ENCODE data around the gene ABLIM3. TPM values are rescaled to one million over a fixed set of nuclear protein-coding genes. Genes with fewer than 3 reads are reported as not detected.

ABLIM3 gene
- polyA plus RNA-seq, 3 donors from 2014 or later: 0.21 to 0.30 TPM; not detected in 1

- no peak for DNase-seq
- Mint-ChIP-seq H3K36me3 (no peaks in the 10 kb centered on the region), H3K4me1 (no peaks in the 10 kb centered on the region), H3K27me3 (ENCODE audit: low read depth in 3 of 3) (peaks cover 3 to 10% (median 7%) of the 10 kb centered on the region in 3 donors), H3K27ac (no peak overlapping the region), H3K4me3 (no peak overlapping the region), H3K9me3 (no peaks in the 10 kb centered on the region)
These were observed 136.5 kb downstream of the ABLIM3 start for GRCh38 chr5:149277801-149278200.

DNA sequence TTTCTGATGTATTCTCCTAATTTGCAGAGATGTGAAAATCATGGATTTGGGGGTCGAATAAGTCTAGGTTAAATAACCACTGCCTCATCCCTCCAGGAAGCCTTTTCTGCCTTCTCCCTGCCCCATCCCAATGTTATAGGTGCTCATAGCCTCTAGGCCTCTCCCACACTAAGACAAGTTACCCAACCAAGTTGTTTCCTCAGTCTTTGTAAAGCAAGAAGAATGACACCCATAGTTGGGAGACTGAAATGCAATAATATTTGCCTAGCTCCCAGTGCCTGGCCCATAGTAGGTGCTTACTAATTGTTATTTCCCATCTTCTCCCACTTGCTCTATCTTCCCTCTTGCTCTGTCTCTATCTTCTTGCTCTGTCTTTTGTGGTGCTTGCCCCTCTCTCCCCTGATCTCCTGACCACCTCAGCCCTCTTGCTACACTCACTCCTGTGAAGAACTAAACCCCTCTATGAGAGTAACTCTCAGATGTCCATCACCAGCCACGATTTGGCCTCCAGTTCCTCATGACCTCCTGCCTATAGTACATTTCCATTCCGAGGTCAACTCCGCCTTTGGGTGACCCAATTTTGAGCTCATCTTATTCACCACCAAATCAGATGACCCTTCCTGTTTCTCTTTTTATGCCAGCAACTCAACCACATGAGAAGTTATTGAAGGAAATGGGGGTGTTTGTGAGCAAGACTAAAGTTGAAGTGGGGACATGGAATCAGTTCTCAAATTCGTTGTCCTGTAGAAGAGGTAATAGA is 137.3 kb downstream of the ABLIM3 start:
- Mint-ChIP-seq H3K27me3 (ENCODE audit: low read depth in 3 of 3) (peaks cover 0 to 7% (median 5%) of the 10 kb centered on the region in 3 donors), H3K4me3 (no peak overlapping the region), H3K27ac (no peak overlapping the region), H3K4me1 (no peaks in the 10 kb centered on the region), H3K36me3 (no peaks in the 10 kb centered on the region), H3K9me3 (no peaks in the 10 kb centered on the region)
- no peak for DNase-seq

DNA sequence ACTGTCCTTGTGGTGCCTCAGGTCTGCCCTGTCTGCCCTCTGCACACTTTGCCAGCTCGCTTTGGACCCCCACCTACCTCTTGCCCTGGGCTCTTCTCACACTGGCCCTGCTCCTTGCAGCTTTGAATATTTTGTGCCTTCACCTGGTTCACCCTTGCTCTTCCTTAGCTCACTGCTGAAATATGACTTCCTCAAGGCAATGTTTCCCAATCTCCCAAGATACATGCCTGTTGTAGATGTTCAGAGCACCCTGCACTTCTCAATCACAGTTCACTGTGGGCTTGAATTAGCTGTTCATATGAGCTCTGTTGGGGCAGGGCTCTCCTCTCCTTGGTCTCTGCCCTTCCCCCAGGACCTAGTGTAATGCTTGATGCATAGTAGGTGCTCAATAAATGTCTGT is 138.4 kb downstream of the ABLIM3 start:
- H3K9me3 Mint-ChIP-seq: no peaks in the 10 kb centered on the region
- H3K27ac Mint-ChIP-seq: no peak overlapping the region
- H3K36me3 Mint-ChIP-seq: no peaks in the 10 kb centered on the region
- no peak for DNase-seq
- H3K4me1 Mint-ChIP-seq: no peaks in the 10 kb centered on the region
- H3K27me3 Mint-ChIP-seq (ENCODE audit: low read depth in 3 of 3): peaks cover 0 to 7% (median 0%) of the 10 kb centered on the region in 3 donors
- H3K4me3 Mint-ChIP-seq: no peak overlapping the region

DNA sequence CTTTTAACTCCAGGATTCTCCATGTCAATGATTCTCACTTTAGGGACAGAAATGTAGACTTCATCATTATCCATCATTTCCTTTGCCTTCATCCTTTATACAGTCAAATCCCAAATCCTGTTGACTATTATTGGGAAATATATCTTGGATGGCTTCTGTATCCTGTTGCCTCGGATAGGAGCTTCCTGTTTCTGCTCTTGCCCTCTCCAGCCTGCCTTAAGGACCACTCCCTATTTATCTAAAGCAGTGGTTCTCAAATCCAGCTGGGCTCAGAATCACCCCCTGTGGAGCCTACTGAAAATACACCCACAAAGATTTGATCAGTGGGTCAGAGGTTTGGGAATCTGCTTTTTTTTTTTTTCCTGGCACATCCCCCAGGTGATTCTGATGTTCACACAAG is 138.8 kb downstream of the ABLIM3 start:
- no peak overlapping the region for H3K4me3 Mint-ChIP-seq
- no peak for DNase-seq
- no peaks in the 10 kb centered on the region for H3K36me3 Mint-ChIP-seq
- H3K4me1 Mint-ChIP-seq: no peaks in the 10 kb centered on the region
- no peaks in the 10 kb centered on the region for H3K9me3 Mint-ChIP-seq
- H3K27ac Mint-ChIP-seq: no peak overlapping the region
- peaks cover 0 to 7% (median 0%) of the 10 kb centered on the region in 3 donors for H3K27me3 Mint-ChIP-seq (ENCODE audit: low read depth in 3 of 3)

DNA sequence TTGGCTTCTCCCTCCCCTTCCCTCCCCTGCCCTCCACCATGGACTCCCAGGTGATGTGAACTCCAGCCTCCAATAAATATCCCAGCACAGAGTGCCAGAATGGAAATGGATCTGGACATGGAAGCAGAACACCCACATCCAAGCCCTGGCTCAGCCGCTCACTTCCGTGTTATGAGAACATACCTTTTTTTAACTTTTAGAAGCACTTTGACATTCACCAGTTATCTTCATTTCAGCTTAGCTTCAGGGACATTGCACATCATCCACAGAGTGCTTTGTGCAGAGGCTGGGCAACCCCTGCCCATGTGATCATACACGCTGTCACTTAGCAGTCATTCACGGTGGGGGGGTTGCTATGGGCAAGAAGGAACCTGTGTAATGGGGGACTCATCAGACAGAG is 139.5 kb downstream of the ABLIM3 start:
- Mint-ChIP-seq H3K4me3 (no peak overlapping the region), H3K4me1 (no peaks in the 10 kb centered on the region), H3K9me3 (no peaks in the 10 kb centered on the region), H3K27ac (no peak overlapping the region), H3K27me3 (ENCODE audit: low read depth in 3 of 3) (peaks cover 0 to 7% (median 0%) of the 10 kb centered on the region in 3 donors), H3K36me3 (no peaks in the 10 kb centered on the region)
- DNase-seq: no peak

DNA sequence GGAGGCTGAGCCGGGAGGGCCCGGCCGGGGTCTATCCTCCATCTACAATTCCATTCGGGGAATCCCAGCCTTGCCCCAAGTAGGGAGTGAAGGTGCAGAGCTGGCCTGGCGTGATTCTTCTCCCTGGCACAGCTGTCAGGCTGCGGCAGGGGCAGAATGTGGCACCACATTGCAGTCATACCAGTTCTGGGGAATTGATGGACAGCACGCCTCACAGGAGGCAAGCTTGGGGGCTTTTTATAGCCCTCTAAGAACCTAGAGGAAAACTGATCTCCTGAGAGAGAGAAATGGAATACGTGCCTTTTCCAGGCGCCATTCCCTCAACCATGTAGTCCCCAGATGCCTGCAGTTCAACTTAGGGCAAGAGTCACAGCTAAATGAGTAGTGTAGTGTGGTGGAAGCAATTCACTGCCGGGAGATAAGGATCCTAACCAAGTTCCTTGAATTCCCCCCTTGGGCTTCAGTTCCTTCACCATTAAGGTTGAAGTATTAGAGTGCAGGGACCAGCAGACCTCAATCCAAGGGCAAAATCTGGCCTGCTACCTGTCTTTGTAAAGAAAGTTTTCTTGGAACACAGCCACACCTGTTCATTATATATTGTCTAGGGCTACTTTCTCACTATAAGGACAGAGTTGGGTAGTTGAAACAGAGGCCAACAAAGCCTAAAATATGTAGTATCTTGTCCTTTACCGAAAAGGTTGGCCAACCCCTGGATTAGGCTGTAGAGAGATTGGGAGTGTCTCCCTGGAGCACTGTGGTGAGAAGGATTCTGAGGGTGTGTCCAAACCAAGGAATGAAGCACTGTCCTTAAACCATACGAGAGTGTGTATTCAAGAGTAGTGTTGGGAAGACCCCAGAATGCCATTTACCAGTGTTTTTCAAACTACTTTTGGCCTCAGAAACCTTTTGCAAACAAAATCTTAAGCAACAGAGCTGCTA is 141.0 kb downstream of the ABLIM3 start:
- H3K27me3 Mint-ChIP-seq (ENCODE audit: low read depth in 3 of 3): peaks cover 0 to 7% (median 0%) of the 10 kb centered on the region in 3 donors
- no peak for DNase-seq
- no peaks in the 10 kb centered on the region for H3K9me3 Mint-ChIP-seq
- no peaks in the 10 kb centered on the region for H3K36me3 Mint-ChIP-seq
- no peaks in the 10 kb centered on the region for H3K4me1 Mint-ChIP-seq
- H3K4me3 Mint-ChIP-seq: no peak overlapping the region
- no peak overlapping the region for H3K27ac Mint-ChIP-seq

- H3K27me3 Mint-ChIP-seq (ENCODE audit: low read depth in 3 of 3): peaks cover 0 to 6% (median 0%) of the 10 kb centered on the region in 3 donors
- H3K36me3 Mint-ChIP-seq: no peaks in the 10 kb centered on the region
- H3K4me3 Mint-ChIP-seq: no peak overlapping the region
- no peak overlapping the region for H3K27ac Mint-ChIP-seq
- no peaks in the 10 kb centered on the region for H3K4me1 Mint-ChIP-seq
- no peaks in the 10 kb centered on the region for H3K9me3 Mint-ChIP-seq
- DNase-seq: no peak
These were observed 141.7 kb downstream of the ABLIM3 start for GRCh38 chr5:149282966-149283332.

GRCh38 chr5:149283626-149284480 is 142.6 kb downstream of the ABLIM3 start:
- Mint-ChIP-seq H3K36me3 (no peaks in the 10 kb centered on the region), H3K4me3 (no peak overlapping the region), H3K27ac (no peak overlapping the region), H3K4me1 (no peaks in the 10 kb centered on the region), H3K9me3 (no peaks in the 10 kb centered on the region), H3K27me3 (ENCODE audit: low read depth in 3 of 3) (peaks cover 0 to 5% (median 0%) of the 10 kb centered on the region in 3 donors)
- DNase-seq: no peak

- no peaks in the 10 kb centered on the region for H3K9me3 Mint-ChIP-seq
- H3K4me1 Mint-ChIP-seq: no peaks in the 10 kb centered on the region
- H3K27me3 Mint-ChIP-seq (ENCODE audit: low read depth in 3 of 3): peaks cover 0 to 5% (median 0%) of the 10 kb centered on the region in 3 donors
- no peak for DNase-seq
- no peak overlapping the region for H3K27ac Mint-ChIP-seq
- no peaks in the 10 kb centered on the region for H3K36me3 Mint-ChIP-seq
- H3K4me3 Mint-ChIP-seq: no peak overlapping the region
These were observed 143.2 kb downstream of the ABLIM3 start for GRCh38 chr5:149284501-149284900.

DNA sequence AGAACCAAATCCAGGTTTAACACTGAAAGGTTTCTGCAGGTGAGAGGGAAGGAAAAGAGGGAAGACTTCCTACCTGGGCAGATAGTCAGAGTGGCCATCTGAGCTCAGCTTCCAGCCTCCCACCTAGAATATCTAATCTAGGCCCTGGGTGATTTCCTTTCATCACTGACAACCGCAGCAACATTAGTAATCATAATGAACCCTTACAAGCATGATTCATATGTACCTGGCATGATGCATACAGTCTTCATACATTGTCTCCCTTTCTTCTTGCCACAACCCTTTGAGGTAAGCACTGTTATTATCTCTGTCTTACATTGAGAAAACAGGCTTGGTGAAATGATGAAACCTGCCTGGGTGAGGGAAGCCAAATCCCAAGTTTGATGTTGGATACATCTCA is 143.9 kb downstream of the ABLIM3 start:
- H3K4me3 Mint-ChIP-seq: no peak overlapping the region
- H3K36me3 Mint-ChIP-seq: no peaks in the 10 kb centered on the region
- H3K4me1 Mint-ChIP-seq: no peaks in the 10 kb centered on the region
- H3K9me3 Mint-ChIP-seq: no peaks in the 10 kb centered on the region
- H3K27ac Mint-ChIP-seq: no peak overlapping the region
- peaks cover 0 to 4% (median 0%) of the 10 kb centered on the region in 3 donors for H3K27me3 Mint-ChIP-seq (ENCODE audit: low read depth in 3 of 3)
- no peak for DNase-seq

DNA sequence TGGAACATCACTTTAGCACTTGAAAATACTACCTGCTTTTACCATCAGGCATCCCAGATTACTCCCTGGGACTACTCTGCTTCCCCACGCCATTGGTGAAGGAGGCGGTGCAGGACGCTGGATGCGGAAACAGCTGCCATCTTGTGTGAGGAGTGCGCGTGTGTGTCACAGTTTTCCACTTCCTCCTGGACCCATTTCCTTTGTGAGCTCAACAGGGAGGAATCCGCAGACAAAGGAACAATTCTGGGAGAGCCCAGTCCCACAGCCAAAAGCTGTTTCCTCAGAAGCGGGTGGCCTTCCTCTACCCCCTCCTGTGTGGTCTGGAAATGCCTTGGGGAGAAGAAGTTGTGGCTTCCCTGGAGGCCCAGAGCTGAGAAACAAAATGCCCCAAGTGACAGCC is 147.1 kb downstream of the ABLIM3 start:
- DNase-seq: no peak
- no peaks in the 10 kb centered on the region for H3K4me1 Mint-ChIP-seq
- H3K4me3 Mint-ChIP-seq: no peak overlapping the region
- H3K9me3 Mint-ChIP-seq: no peaks in the 10 kb centered on the region
- H3K36me3 Mint-ChIP-seq: no peaks in the 10 kb centered on the region
- no peak overlapping the region for H3K27ac Mint-ChIP-seq
- H3K27me3 Mint-ChIP-seq (ENCODE audit: low read depth in 3 of 3): peaks cover 0 to 2% (median 0%) of the 10 kb centered on the region in 3 donors

DNA sequence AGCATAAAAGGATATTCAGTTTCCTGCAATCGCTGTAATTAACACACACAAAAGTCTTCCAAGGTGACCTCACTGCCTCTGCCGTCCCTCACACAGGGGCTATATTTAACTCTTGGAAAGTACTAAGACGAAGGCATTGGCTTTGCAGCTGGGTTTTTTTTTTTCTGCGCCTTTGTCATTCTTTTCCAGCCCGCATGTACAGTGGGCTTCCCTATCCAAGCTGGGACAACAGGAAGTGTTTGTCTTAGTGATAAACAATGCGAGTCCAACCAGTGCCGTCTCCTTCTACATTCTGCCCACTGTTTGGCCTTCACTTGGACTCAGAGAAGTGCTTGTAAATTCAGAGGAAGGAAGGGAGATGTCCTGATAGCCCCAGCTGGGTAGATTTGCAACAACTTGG is 148.0 kb downstream of the ABLIM3 start:
- Mint-ChIP-seq H3K27me3 (ENCODE audit: low read depth in 3 of 3) (peaks cover 0 to 1% (median 0%) of the 10 kb centered on the region in 3 donors), H3K4me1 (no peaks in the 10 kb centered on the region), H3K9me3 (no peaks in the 10 kb centered on the region), H3K27ac (no peak overlapping the region), H3K36me3 (no peaks in the 10 kb centered on the region), H3K4me3 (no peak overlapping the region)
- no peak for DNase-seq

DNA sequence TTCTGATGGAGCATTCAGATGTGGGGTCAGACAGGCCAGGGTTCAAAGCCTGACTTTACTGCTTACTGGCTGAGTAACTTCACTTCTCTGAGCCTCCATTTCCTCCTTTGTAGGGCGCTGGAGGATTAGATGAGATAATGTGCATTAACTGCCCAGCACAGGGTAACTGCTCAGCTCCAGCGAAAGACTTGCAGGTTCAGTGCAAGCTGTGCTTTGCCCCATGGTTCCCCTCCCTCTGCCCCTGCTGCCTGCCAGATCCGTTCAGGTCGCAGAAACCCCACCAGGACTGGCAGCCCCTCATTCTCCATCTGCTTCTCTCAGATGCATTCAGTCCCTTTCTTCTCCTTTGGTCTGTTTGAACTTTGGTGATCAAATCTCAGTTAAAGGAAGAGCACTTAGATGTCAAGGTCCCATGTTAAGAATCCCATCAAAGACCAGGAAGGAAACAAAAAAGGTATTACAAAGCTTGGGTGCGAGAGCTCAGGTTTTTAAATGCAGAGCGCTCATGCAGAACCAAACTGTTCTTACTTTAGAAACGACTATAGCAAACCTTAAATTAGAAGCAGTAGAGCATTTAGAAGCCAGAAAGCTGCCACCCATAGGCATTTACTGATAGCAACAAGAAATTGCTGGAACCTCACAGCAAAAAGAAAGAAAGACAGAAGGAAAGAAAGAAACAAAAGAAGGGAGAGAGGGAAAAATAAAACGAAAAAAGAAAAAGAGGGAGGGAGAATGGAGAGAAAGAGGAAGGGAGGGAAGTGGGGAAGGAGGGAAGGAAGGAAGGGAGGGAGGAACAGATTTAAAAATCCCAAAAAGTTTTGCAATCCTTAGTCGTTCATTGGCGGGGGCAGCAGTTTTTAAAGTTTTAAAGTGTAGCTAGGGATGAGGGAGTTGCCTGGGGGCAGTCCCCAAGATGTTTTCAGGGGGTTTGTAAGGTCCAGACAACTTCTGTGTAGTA is 153.9 kb downstream of the ABLIM3 start:
- H3K4me3 Mint-ChIP-seq: no peak overlapping the region
- no peak for DNase-seq

More for the DNA sequence above, 153.9 kb downstream of the ABLIM3 start:
- H3K27ac Mint-ChIP-seq: no peak overlapping the region
- H3K36me3 Mint-ChIP-seq: no peaks in the 10 kb centered on the region
- no peaks in the 10 kb centered on the region for H3K9me3 Mint-ChIP-seq
- H3K4me1 Mint-ChIP-seq: no peaks in the 10 kb centered on the region
- H3K27me3 Mint-ChIP-seq (ENCODE audit: low read depth in 3 of 3): peaks cover 0 to 3% (median 3%) of the 10 kb centered on the region in 3 donors

Data from immature natural killer cell (primary cell).